ENCODE measurements around the gene OPTC.
A peak's percentile ranks its signal among the peaks of the same experiment; 100 is the strongest.
"Not testable (repeated sequence)": the region's sequence is repeated elsewhere in the genome, so short reads cannot be mapped to it uniquely, and the experiment has no call there.

The OPTC gene

GRCh38 chr1:203461717-203462116 is 32.2 kb upstream of the OPTC start:
- DNase-seq (ENCODE audit: low spot score in 2 of 2) (no peak), ATAC-seq (no peak)
- no peak overlapping the region for H3K4me3 Mint-ChIP-seq
- H3K9me3 Mint-ChIP-seq: no peaks in the 10 kb centered on the region
- H3K4me1 Mint-ChIP-seq: no peaks in the 10 kb centered on the region
- H3K27ac Mint-ChIP-seq: no peak overlapping the region
- H3K36me3 Mint-ChIP-seq: no peaks in the 10 kb centered on the region

- ATAC-seq: no peak
- Mint-ChIP-seq H3K9me3 (no peaks in the 10 kb centered on the region), H3K36me3 (no peaks in the 10 kb centered on the region), H3K4me1 (no peaks in the 10 kb centered on the region), H3K27ac (no peak overlapping the region), H3K4me3 (no peak overlapping the region)
- DNase-seq (ENCODE audit: low spot score in 2 of 2): no peak
These were observed 31.8 kb upstream of the OPTC start for GRCh38 chr1:203462143-203462542.

- Mint-ChIP-seq H3K4me1 (no peaks in the 10 kb centered on the region), H3K9me3 (no peaks in the 10 kb centered on the region), H3K27ac (no peak overlapping the region), H3K36me3 (no peaks in the 10 kb centered on the region), H3K4me3 (no peak overlapping the region)
- DNase-seq (ENCODE audit: low spot score in 2 of 2) (no peak), ATAC-seq (no peak)
These were observed 31.1 kb upstream of the OPTC start for GRCh38 chr1:203462878-203463277.

- Mint-ChIP-seq H3K4me3 (no peak overlapping the region), H3K4me1 (no peaks in the 10 kb centered on the region), H3K36me3 (no peaks in the 10 kb centered on the region), H3K27ac (no peak overlapping the region), H3K9me3 (no peaks in the 10 kb centered on the region)
- DNase-seq (ENCODE audit: low spot score in 2 of 2) (no peak), ATAC-seq (peak; percentile 17)
These were observed 30.4 kb upstream of the OPTC start for GRCh38 chr1:203463469-203464062.

- H3K4me1 Mint-ChIP-seq: no peaks in the 10 kb centered on the region
- no peak overlapping the region for H3K27ac Mint-ChIP-seq
- H3K9me3 Mint-ChIP-seq: no peaks in the 10 kb centered on the region
- H3K4me3 Mint-ChIP-seq: no peak overlapping the region
- H3K36me3 Mint-ChIP-seq: no peaks in the 10 kb centered on the region
- ATAC-seq (no peak), DNase-seq (ENCODE audit: low spot score in 2 of 2) (no peak)
These were observed 29.7 kb upstream of the OPTC start for GRCh38 chr1:203464226-203464625.

GRCh38 chr1:203464743-203465142 is 29.2 kb upstream of the OPTC start:
- Mint-ChIP-seq H3K9me3 (no peaks in the 10 kb centered on the region), H3K27ac (no peak overlapping the region), H3K36me3 (no peaks in the 10 kb centered on the region), H3K4me1 (no peaks in the 10 kb centered on the region), H3K4me3 (no peak overlapping the region)
- ATAC-seq (no peak), DNase-seq (ENCODE audit: low spot score in 2 of 2) (no peak)

- ATAC-seq: no peak
- Mint-ChIP-seq H3K27ac (no peak overlapping the region), H3K4me3 (no peak overlapping the region), H3K36me3 (no peaks in the 10 kb centered on the region), H3K9me3 (no peaks in the 10 kb centered on the region), H3K4me1 (no peaks in the 10 kb centered on the region)
- no peak for DNase-seq (ENCODE audit: low spot score in 2 of 2)
These were observed 28.7 kb upstream of the OPTC start for GRCh38 chr1:203465146-203465798.

- Mint-ChIP-seq H3K4me3 (no peak overlapping the region), H3K27ac (no peak overlapping the region), H3K9me3 (no peaks in the 10 kb centered on the region), H3K4me1 (no peaks in the 10 kb centered on the region), H3K36me3 (no peaks in the 10 kb centered on the region)
- ATAC-seq (no peak), DNase-seq (ENCODE audit: low spot score in 2 of 2) (no peak)
These were observed 28.0 kb upstream of the OPTC start for GRCh38 chr1:203465948-203466347.

GRCh38 chr1:203466906-203467549 is 26.9 kb upstream of the OPTC start:
- not testable (repeated sequence) for ATAC-seq; H3K4me1 Mint-ChIP-seq; H3K4me3 Mint-ChIP-seq; DNase-seq (ENCODE audit: low spot score in 2 of 2); H3K9me3 Mint-ChIP-seq; H3K36me3 Mint-ChIP-seq; H3K27ac Mint-ChIP-seq

GRCh38 chr1:203467550-203467921 is 26.4 kb upstream of the OPTC start:
- no peaks in the 10 kb centered on the region for H3K36me3 Mint-ChIP-seq
- no peak overlapping the region for H3K27ac Mint-ChIP-seq
- no peak for ATAC-seq

GRCh38 chr1:203468326-203468725 is 25.6 kb upstream of the OPTC start:
- no peaks in the 10 kb centered on the region for H3K36me3 Mint-ChIP-seq
- no peak overlapping the region for H3K27ac Mint-ChIP-seq
- ATAC-seq (no peak), DNase-seq (ENCODE audit: low spot score in 2 of 2) (no peak)
- no peaks in the 10 kb centered on the region for H3K9me3 Mint-ChIP-seq
- no peak overlapping the region for H3K4me3 Mint-ChIP-seq
- H3K4me1 Mint-ChIP-seq: no peaks in the 10 kb centered on the region

More at GRCh38 chr1:203467550-203467921, 26.4 kb upstream of the OPTC start:
- no peak overlapping the region for H3K4me3 Mint-ChIP-seq
- no peaks in the 10 kb centered on the region for H3K4me1 Mint-ChIP-seq
- H3K9me3 Mint-ChIP-seq: no peaks in the 10 kb centered on the region
- no peak for DNase-seq (ENCODE audit: low spot score in 2 of 2)

GRCh38 chr1:203470240-203470639 is 23.7 kb upstream of the OPTC start:
- H3K36me3 Mint-ChIP-seq: no peaks in the 10 kb centered on the region
- H3K27ac Mint-ChIP-seq: no peak overlapping the region
- DNase-seq (ENCODE audit: low spot score in 2 of 2): no peak
- no peaks in the 10 kb centered on the region for H3K4me1 Mint-ChIP-seq
- H3K9me3 Mint-ChIP-seq: no peaks in the 10 kb centered on the region
- no peak overlapping the region for H3K4me3 Mint-ChIP-seq
- no peak for ATAC-seq

- Mint-ChIP-seq H3K27ac (no peak overlapping the region), H3K4me3 (no peak overlapping the region), H3K9me3 (no peaks in the 10 kb centered on the region), H3K36me3 (no peaks in the 10 kb centered on the region), H3K4me1 (no peaks in the 10 kb centered on the region)
- ATAC-seq (peak; percentile 20), DNase-seq (ENCODE audit: low spot score in 2 of 2) (no peak)
These were observed 22.1 kb upstream of the OPTC start for GRCh38 chr1:203471841-203472240.

- no peak for DNase-seq (ENCODE audit: low spot score in 2 of 2)
- Mint-ChIP-seq H3K4me3 (no peak overlapping the region), H3K4me1 (peaks cover 8% of the 10 kb centered on the region), H3K9me3 (no peaks in the 10 kb centered on the region), H3K27ac (no peak overlapping the region), H3K36me3 (no peaks in the 10 kb centered on the region)
- ATAC-seq: no peak
These were observed 20.7 kb upstream of the OPTC start for GRCh38 chr1:203473281-203473680.

GRCh38 chr1:203473781-203474305 is 20.1 kb upstream of the OPTC start:
- no peak overlapping the region for H3K4me3 Mint-ChIP-seq
- ATAC-seq (no peak), DNase-seq (ENCODE audit: low spot score in 2 of 2) (no peak)
- H3K27ac Mint-ChIP-seq: no peak overlapping the region
- H3K4me1 Mint-ChIP-seq: peaks cover 8% of the 10 kb centered on the region
- no peaks in the 10 kb centered on the region for H3K36me3 Mint-ChIP-seq
- no peaks in the 10 kb centered on the region for H3K9me3 Mint-ChIP-seq

Data from stimulated activated effector memory CD8-positive, alpha-beta T cell treated with anti-CD3 and anti-CD28 coated beads, Interleukin-12 subunit alpha, Interleukin-12 subunit beta, amount 100 ng/mL, for 72 hours (primary cell).